HAP-1 (cell line): ENCODE data around the gene SCUBE3.
A peak's percentile ranks its signal among the peaks of the same experiment; 100 is the strongest.

Source experiments
- DNase-seq, 2 experiments: peaks; one replicate each; pipeline ENCODE4 v3.0.0-alpha.2; 2016 to 2020; ENCODE audit warnings: low spot score in 2 of 2
- H3K27me3 ChIP-seq: fragments of 250-450 bp; sonication (Bioruptor Pico); 2 replicates; pipeline ENCODE4 v1.5.1; 2020; ENCODE audit warnings: low read depth, mild to moderate bottlenecking, moderate library complexity
- H3K36me3 ChIP-seq: fragments of 250-450 bp; sonication (Bioruptor Pico); replicated peaks from 2 replicates; pipeline ENCODE4 v1.5.1; 2020; ENCODE audit warnings: mild to moderate bottlenecking
- H3K4me1 ChIP-seq: fragments of 250-450 bp; sonication (Bioruptor Pico); 2 replicates; pipeline ENCODE4 v1.5.1; 2020; ENCODE audit warnings: mild to moderate bottlenecking
- H3K4me3 ChIP-seq: fragments of 250-450 bp; sonication (Bioruptor Pico); 2 replicates; pipeline ENCODE4 v1.5.1; 2020; ENCODE audit warnings: mild to moderate bottlenecking, moderate library complexity
- H3K9me3 ChIP-seq: fragments of 250-450 bp; sonication (Bioruptor Pico); 2 replicates; pipeline ENCODE4 v1.5.1; 2020; ENCODE audit warnings: mild to moderate bottlenecking, moderate library complexity
- in situ Hi-C: fragments of 300-500 bp; cut with MboI; formaldehyde crosslinking; loops from 3 replicates; pipeline ENCODE4 v1.14.3; 2020; ENCODE audit warnings: low sequenced_read_pairs, inconsistent platforms, mixed read lengths

The SCUBE3 gene

GRCh38 chr6:35186571-35186970 is 27.2 kb upstream of the SCUBE3 start:
- in situ Hi-C loops = no loop called here

GRCh38 chr6:35188886-35189285 is 24.9 kb upstream of the SCUBE3 start:
- no peak overlapping the region for H3K4me3 ChIP-seq
- no peaks in the 10 kb centered on the region for H3K9me3 ChIP-seq
- in situ Hi-C loops = no loop called here

More at GRCh38 chr6:35186571-35186970, 27.2 kb upstream of the SCUBE3 start:
- H3K4me3 ChIP-seq = no peak overlapping the region
- no peaks in the 10 kb centered on the region for H3K36me3 ChIP-seq
- no peaks in the 10 kb centered on the region for H3K27me3 ChIP-seq
- no peaks in the 10 kb centered on the region for H3K4me1 ChIP-seq
- no peaks in the 10 kb centered on the region for H3K9me3 ChIP-seq
- DNase-seq = no peak

GRCh38 chr6:35190306-35190705 is 23.4 kb upstream of the SCUBE3 start:
- H3K36me3 ChIP-seq = no peaks in the 10 kb centered on the region
- H3K9me3 ChIP-seq = no peaks in the 10 kb centered on the region
- in situ Hi-C loops = no loop called here
- DNase-seq = no peak
- peaks cover 5% of the 10 kb centered on the region; the same call in 1 of the 2 replicates for H3K4me1 ChIP-seq
- H3K4me3 ChIP-seq = no peak overlapping the region
- no peaks in the 10 kb centered on the region for H3K27me3 ChIP-seq

More at GRCh38 chr6:35188886-35189285, 24.9 kb upstream of the SCUBE3 start:
- no peak for DNase-seq
- no peaks in the 10 kb centered on the region for H3K27me3 ChIP-seq
- peaks cover 5% of the 10 kb centered on the region; the same call in 1 of the 2 replicates for H3K4me1 ChIP-seq
- no peaks in the 10 kb centered on the region for H3K36me3 ChIP-seq

- no peaks in the 10 kb centered on the region for H3K9me3 ChIP-seq
- H3K4me3 ChIP-seq = no peak overlapping the region
- no peaks in the 10 kb centered on the region for H3K36me3 ChIP-seq
- DNase-seq = no peak
- peaks cover 5% of the 10 kb centered on the region; the same call in 1 of the 2 replicates for H3K4me1 ChIP-seq
- no peaks in the 10 kb centered on the region for H3K27me3 ChIP-seq
- in situ Hi-C loops = no loop called here
These were observed 21.9 kb upstream of the SCUBE3 start for GRCh38 chr6:35191889-35192288.

- Histone ChIP-seq H3K27me3 (no peaks in the 10 kb centered on the region), H3K4me3 (no peak overlapping the region), H3K36me3 (no peaks in the 10 kb centered on the region), H3K4me1 (peaks cover 5% of the 10 kb centered on the region; the same call in 1 of the 2 replicates), H3K9me3 (no peaks in the 10 kb centered on the region)
- in situ Hi-C loops = no loop called here
- DNase-seq = peak in 1 of 2 experiments; percentile 51
These were observed 21.4 kb upstream of the SCUBE3 start for GRCh38 chr6:35192301-35192860.

- Histone ChIP-seq H3K27me3 (no peaks in the 10 kb centered on the region), H3K4me1 (peaks cover 8% of the 10 kb centered on the region), H3K9me3 (no peaks in the 10 kb centered on the region), H3K4me3 (no peak overlapping the region), H3K36me3 (no peaks in the 10 kb centered on the region)
- in situ Hi-C loops = no loop called here
- no peak for DNase-seq
These were observed 19.4 kb upstream of the SCUBE3 start for GRCh38 chr6:35194390-35194789.

GRCh38 chr6:35195120-35195780 is 18.5 kb upstream of the SCUBE3 start:
- H3K9me3 ChIP-seq = no peaks in the 10 kb centered on the region
- no peaks in the 10 kb centered on the region for H3K36me3 ChIP-seq
- no peaks in the 10 kb centered on the region for H3K27me3 ChIP-seq
- H3K4me3 ChIP-seq = no peak overlapping the region
- peaks cover 8% of the 10 kb centered on the region for H3K4me1 ChIP-seq
- DNase-seq = no peak
- in situ Hi-C loops = no loop called here

GRCh38 chr6:35197196-35197595 is 16.6 kb upstream of the SCUBE3 start:
- H3K4me1 ChIP-seq = peaks cover 8% of the 10 kb centered on the region
- DNase-seq = no peak
- in situ Hi-C loops = no loop called here
- no peaks in the 10 kb centered on the region for H3K36me3 ChIP-seq
- H3K4me3 ChIP-seq = no peak overlapping the region
- H3K27me3 ChIP-seq = no peaks in the 10 kb centered on the region
- no peaks in the 10 kb centered on the region for H3K9me3 ChIP-seq

- Histone ChIP-seq H3K9me3 (no peaks in the 10 kb centered on the region), H3K4me1 (peaks cover 14% of the 10 kb centered on the region), H3K4me3 (no peak overlapping the region), H3K27me3 (no peaks in the 10 kb centered on the region), H3K36me3 (no peaks in the 10 kb centered on the region)
- in situ Hi-C loops = loop anchor here (10.0 kb wide), 1 partner anchor 215 kb away; no protein-coding TSS in a partner anchor
- DNase-seq = no peak
These were observed 13.9 kb upstream of the SCUBE3 start for GRCh38 chr6:35199866-35200265.

GRCh38 chr6:35202066-35202546 is 11.7 kb upstream of the SCUBE3 start:
- Histone ChIP-seq H3K4me3 (no peak overlapping the region), H3K27me3 (peaks cover 7% of the 10 kb centered on the region; the same call in 1 of the 2 replicates), H3K36me3 (no peaks in the 10 kb centered on the region), H3K9me3 (no peaks in the 10 kb centered on the region), H3K4me1 (peaks cover 14% of the 10 kb centered on the region)
- in situ Hi-C loops = loop anchor here (10.0 kb wide), 1 partner anchor 217 kb away; no protein-coding TSS in a partner anchor
- no peak for DNase-seq

- DNase-seq = no peak
- Histone ChIP-seq H3K36me3 (no peaks in the 10 kb centered on the region), H3K27me3 (peaks cover 9% of the 10 kb centered on the region; the same call in 1 of the 2 replicates), H3K9me3 (no peaks in the 10 kb centered on the region), H3K4me1 (peaks cover 11% of the 10 kb centered on the region), H3K4me3 (no peak overlapping the region)
- in situ Hi-C loops = loop anchor here (10.0 kb wide), 1 partner anchor 218 kb away; no protein-coding TSS in a partner anchor
These were observed 10.5 kb upstream of the SCUBE3 start for GRCh38 chr6:35203152-35203670.

- in situ Hi-C loops = loop anchor here (10.0 kb wide), 1 partner anchor 219 kb away; no protein-coding TSS in a partner anchor
- no peaks in the 10 kb centered on the region for H3K9me3 ChIP-seq
These were observed 10.1 kb upstream of the SCUBE3 start for GRCh38 chr6:35203680-35204079.

GRCh38 chr6:35206346-35206745 is 7.4 kb upstream of the SCUBE3 start:
- Histone ChIP-seq H3K9me3 (no peaks in the 10 kb centered on the region), H3K4me1 (peaks cover 11% of the 10 kb centered on the region), H3K36me3 (no peaks in the 10 kb centered on the region), H3K27me3 (peaks cover 12% of the 10 kb centered on the region; the same call in 1 of the 2 replicates), H3K4me3 (no peak overlapping the region)
- in situ Hi-C loops = loop anchor here (10.0 kb wide), 1 partner anchor 222 kb away; no protein-coding TSS in a partner anchor
- no peak for DNase-seq

More at GRCh38 chr6:35203680-35204079, 10.1 kb upstream of the SCUBE3 start:
- no peak overlapping the region for H3K4me3 ChIP-seq
- peaks cover 12% of the 10 kb centered on the region; the same call in 1 of the 2 replicates for H3K27me3 ChIP-seq
- DNase-seq = no peak
- peaks cover 11% of the 10 kb centered on the region for H3K4me1 ChIP-seq
- H3K36me3 ChIP-seq = no peaks in the 10 kb centered on the region

GRCh38 chr6:35208419-35208818 is 5.3 kb upstream of the SCUBE3 start:
- Histone ChIP-seq H3K4me1 (peaks cover 1% of the 10 kb centered on the region; the same call in 1 of the 2 replicates), H3K4me3 (no peak overlapping the region), H3K36me3 (no peaks in the 10 kb centered on the region), H3K9me3 (no peaks in the 10 kb centered on the region), H3K27me3 (peaks cover 12% of the 10 kb centered on the region; the same call in 1 of the 2 replicates)
- in situ Hi-C loops = loop anchor here (10.0 kb wide), 1 partner anchor 224 kb away; no protein-coding TSS in a partner anchor
- DNase-seq = no peak
